Jurkat, Clone E6-1 (cell line): Measurements from ENCODE around the gene YPEL1.
"Not testable (repeated sequence)": the region's sequence is repeated elsewhere in the genome, so short reads cannot be mapped to it uniquely, and the experiment has no call there.

Experiments used
- DNase-seq: peaks from one replicate; pipeline ENCODE4 v3.0.0-alpha.2; 2011; ENCODE audit warnings: low read depth, low spot score
- H3K4me3 ChIP-seq: 2 replicates; pipeline ENCODE4 v1.5.1; 2011; ENCODE audit warnings: mild to moderate bottlenecking, low read length, control low read depth, moderate library complexity

Gene YPEL1

DNA sequence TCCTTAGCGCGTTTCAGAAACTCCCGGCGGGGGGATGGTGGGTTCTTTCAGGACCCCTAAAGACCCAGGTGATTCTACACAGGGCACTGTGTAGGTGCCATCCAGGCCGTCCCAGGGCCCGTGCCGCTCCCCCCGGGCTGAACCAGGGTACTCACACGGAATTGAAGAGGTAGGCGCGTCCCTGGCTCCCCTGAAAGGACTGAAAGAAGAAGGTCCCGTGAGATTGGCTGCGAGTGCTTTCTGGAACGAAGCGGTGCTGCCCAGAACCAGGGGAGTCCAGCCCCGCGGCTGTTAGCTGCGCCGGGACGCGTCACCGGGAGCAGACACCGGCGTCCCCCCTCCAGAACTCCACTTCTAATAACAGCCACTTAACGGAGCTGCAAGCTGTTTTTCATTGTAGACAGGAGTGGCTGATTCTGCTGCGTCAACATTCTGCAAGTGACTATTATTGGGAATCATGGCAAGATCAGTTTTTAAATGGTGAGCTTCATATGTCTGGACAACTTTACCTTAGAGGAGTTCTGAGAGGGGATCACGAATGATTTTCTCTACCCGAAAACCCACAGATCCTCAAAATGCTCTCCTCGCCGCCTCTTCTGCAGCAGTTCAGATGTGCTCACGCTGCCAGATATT is 31.8 kb downstream of the YPEL1 start:
- no peak for DNase-seq
- H3K4me3 ChIP-seq: no peak overlapping the region

- H3K4me3 ChIP-seq: no peak overlapping the region
Observed at GRCh38 chr22:21702700-21703683, 32.6 kb downstream of the YPEL1 start.

GRCh38 chr22:21702094-21702493 is 33.5 kb downstream of the YPEL1 start:
- DNase-seq: no peak
- no peak overlapping the region for H3K4me3 ChIP-seq

More at GRCh38 chr22:21702700-21703683, 32.6 kb downstream of the YPEL1 start:
- no peak for DNase-seq

DNA sequence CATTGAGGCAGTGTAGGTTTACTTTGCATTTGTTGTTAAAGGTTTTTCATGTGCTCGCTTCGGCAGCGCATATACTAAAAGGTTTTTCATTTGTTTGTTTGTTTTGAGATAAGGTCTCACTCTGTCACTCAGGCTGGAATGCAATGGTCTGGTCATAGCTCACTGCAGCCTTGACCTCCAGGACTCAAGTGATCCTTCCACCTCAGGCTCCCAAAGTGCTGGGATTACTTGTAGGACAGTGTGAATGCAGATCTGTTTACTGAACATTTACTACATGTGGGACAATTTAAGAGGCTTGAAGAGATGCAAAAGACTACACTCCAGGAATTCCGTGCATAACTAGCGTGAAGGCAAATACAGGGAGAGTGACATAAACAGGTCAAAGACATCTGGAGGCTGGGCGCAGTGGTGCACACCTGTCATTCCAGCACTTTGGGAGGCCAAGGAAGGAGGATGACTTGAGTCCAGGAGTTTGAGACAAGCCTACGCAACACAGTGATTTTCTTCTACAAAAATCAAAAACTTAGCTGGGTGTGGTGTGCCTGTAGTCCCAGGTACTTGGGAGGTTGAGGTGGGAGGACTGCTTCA is 34.1 kb downstream of the YPEL1 start:
- no peak overlapping the region for H3K4me3 ChIP-seq
- no peak for DNase-seq

DNA sequence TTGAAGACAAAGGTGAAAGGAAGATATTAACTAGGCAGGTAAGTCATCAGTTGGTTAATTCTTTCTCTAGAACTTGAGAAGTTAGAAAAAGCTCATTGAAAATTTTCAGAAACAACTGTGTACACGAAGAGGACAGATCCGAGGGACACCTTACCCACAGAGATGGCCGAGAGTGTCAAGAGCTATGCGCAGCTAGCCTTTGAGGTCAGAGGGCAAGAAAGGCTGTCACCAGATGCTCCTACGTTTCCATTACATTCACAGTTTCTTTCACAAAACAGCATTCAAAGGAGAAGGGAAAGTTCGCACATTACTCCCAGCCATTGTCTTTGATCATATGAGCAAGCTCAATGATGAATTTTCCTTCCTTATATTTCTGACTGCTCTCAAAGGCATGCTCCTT is 34.8 kb downstream of the YPEL1 start:
- no peak for DNase-seq
- no peak overlapping the region for H3K4me3 ChIP-seq

DNA sequence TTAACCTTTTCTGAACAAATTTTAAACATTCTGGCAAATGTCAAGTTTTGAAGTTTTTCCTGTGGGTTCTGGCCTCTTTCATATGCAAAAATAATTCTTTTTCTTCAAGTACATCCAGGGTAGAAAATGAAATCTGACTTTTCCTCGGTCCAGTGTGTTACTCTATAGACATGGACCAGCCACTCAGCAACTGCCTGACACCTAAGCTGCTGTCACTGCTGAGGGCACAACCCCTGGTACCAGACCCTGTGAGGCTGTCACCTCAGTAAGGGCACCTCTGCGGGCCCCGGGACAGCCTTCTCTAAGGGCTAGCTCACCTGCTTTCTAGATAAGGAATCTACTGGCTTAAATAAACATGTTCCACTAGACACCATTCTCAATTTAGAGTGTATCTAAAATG is 36.0 kb downstream of the YPEL1 start:
- no peak overlapping the region for H3K4me3 ChIP-seq
- no peak for DNase-seq

GRCh38 chr22:21698430-21699329 is 36.9 kb downstream of the YPEL1 start:
- H3K4me3 ChIP-seq: no peak overlapping the region
- DNase-seq: no peak

DNA sequence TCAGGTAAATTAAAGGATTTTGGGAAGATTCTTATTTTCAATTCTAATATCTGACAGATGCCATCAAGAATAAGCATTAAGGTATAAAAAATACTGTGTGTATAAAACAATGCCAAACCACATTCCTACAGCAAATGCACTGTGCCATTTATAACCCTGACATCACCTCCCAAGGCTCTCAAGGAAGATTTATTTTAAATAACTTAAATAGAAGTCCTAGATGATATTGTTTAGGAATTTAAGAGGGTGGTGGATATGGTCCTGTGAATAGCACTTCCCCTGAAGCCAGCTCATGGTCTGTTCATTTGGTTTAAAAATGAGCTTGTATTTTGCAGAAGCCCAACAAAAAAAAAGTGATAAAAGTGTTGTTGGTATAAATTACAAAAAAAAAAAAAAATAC is 37.7 kb downstream of the YPEL1 start:
- no peak for DNase-seq
- H3K4me3 ChIP-seq: no peak overlapping the region

- no peak for DNase-seq
Observed at GRCh38 chr22:21697021-21697771, 38.4 kb downstream of the YPEL1 start.

DNA sequence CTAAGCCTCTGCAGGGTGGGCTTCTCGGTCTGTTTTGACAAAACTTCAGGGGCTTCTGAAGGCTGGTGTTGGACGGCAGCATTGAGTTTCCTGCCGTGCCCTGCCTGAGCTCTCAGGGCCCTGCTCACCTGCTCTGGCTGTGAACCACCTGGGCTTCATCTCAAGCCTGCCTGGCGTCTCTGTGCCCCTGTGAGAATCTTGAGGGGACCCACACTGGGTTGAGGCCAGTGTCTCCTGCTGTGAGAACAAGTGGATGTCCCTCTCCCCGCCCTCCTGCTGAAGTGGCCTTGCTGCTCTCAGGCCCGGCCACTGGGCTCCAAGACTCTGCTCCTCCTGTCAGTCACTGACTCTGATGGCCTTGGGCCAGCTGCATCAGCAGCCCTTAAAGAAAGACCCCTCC is 39.5 kb downstream of the YPEL1 start:
- no peak overlapping the region for H3K4me3 ChIP-seq
- no peak for DNase-seq

More at GRCh38 chr22:21697021-21697771, 38.4 kb downstream of the YPEL1 start:
- no peak overlapping the region for H3K4me3 ChIP-seq

GRCh38 chr22:21695430-21696085 is 40.0 kb downstream of the YPEL1 start:
- H3K4me3 ChIP-seq: no peak overlapping the region
- no peak for DNase-seq

DNA sequence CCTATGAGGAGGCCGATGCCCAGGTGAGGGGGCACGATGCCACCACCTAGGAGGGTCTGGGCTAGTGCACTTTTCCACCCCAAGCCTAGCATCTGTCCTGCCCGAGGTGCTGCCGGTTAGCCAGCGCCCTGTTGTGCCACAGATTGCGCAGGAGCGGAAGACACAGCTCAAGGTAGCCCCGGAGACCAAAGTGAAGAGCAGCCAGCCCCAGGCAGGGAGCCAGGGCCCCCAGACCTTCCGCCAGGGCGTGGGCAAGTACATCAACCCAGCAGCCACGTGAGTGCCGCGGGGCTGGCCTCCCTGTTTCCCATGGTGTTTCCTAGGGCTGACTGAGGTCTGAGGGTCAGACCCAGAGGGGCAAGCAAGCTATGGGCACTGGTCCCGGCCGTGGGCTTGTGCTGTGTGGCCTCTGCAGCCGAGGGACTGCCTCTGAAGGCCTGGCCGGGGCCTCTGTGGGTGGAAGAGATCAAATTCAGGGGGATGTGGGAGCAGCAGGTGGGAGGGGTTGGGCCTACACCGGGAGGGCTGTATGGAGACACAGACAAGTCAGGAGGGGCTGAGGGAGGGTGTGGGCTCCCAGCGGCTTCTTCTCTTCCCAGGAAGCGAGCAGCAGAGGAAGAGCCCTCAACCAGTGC is 40.7 kb downstream of the YPEL1 start:
- no peak overlapping the region for H3K4me3 ChIP-seq
- no peak for DNase-seq

DNA sequence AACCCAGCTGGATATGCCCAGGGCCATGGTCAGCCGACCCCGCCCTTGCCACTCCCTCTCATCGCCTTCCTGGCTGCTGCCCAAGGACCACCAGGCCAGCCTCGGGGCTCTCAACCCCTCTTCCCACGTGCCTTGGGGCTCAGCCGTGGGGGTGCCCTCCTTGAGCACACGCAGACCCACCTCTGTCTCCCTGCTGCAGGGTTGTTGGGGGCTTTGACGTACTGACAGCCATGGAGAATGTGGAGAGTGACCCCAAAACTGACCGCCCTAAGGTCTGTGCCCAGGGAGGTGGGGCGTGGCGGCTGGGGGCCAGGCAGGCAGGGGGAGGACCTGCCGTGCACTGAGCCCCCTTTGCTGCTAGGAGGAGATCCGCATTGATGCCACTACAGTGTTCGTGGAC is 41.2 kb downstream of the YPEL1 start:
- DNase-seq: no peak
- H3K4me3 ChIP-seq: no peak overlapping the region

GRCh38 chr22:21693999-21694341 is 41.6 kb downstream of the YPEL1 start:
- no peak for DNase-seq
- no peak overlapping the region for H3K4me3 ChIP-seq

DNA sequence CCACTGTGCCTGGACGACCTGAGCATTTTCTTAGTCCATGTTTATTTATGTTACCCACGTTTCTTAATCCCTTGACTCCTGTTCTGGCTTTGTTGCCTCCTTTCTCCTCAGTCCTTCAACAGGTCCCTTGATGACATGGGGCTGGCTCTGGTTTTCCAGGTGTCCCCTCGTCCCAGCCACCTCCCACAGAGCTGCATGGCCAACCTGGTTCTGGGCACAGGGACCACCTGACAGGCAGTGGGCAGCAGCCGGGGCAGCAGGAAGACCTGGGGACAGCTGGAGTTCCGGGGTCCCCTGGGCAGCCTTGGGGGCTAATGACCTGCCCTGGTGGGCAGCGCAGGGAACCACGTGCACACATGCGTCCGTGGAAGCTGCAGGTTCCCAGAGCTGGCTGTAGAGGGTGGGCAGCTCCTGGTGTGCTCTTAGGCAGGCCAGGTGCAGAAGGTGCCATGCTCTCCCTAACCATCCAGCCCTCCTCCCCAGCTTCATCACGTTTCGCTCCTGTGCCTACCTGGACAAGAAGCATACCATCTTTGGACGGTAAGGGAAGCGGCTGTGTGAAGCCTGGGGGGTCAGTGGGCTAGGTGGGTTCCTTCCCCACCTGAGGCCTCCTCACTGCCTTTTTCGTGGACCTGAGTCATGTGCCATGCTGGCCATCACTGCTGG is 42.1 kb downstream of the YPEL1 start:
- no peak overlapping the region for H3K4me3 ChIP-seq
- no peak for DNase-seq

DNA sequence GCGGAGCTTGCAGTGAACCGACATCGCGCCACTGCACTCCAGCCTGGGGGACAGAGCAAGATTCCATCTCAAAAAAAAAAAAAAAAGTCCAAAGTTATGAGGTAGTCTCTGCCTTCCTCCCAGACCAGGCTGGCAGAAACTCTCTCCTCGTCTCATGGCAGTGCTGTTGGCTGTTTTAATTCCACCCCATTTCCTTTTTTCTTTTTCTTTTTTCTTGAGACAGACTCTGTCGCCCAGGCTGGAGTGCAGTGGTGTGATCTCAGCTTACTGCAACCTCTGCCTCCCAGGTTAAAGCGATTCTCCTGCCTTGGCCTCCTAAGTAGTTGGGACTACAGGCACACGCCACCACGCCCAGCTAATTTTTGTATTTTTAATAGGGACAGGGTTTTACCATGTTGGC is 42.7 kb downstream of the YPEL1 start:
- DNase-seq, H3K4me3 ChIP-seq: not testable (repeated sequence)

DNA sequence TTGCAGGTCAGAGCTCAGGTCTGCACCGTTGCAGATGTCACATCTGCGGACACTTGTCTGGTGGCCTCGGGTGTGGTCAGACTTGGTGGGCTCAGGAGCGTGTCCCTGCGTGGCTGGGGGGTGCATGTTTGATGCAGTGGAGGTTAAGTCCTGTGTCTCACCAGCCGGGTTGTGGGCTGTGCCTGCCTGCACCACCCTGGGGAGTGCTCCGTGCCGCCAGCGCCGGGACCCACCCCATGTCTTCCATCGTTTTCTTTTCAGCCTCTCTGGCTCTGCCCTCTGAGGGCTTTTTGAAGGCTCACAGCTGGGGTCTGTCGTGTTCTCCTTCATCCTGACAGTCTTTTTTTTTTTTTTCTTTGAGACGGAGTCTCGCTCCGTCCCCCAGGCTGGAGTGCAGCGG is 43.8 kb downstream of the YPEL1 start:
- no peak for DNase-seq
- H3K4me3 ChIP-seq: no peak overlapping the region
